Aorta (tissue), 5 donors: ENCODE measurements around the gene ADGRB2. TPM values are rescaled to one million over a fixed set of nuclear protein-coding genes. Genes with fewer than 3 reads are reported as not detected.

Experiments
- ATAC-seq: fragments of 200-7000 bp; cut with Tn5 transposase; one replicate; pipeline ENCODE4 v1.9.1; 2022; ENCODE audit warnings: moderate library complexity; ENCODE audit not compliant: low FRiP score
- DNase-seq, 2 donors: peaks; one replicate each; pipeline ENCODE4 v3.0.0-alpha.2; 2020
- H3K27ac ChIP-seq, 2 donors: one replicate each; pipeline ENCODE4 v1.5.1; 2013; ENCODE audit warnings: low read length in 2 of 2, mild to moderate bottlenecking in 2 of 2, moderate library complexity in 2 of 2, control low read depth in 1 of 2, inconsistent platforms in 1 of 2, low read depth in 1 of 2
- H3K27me3 ChIP-seq, 2 donors: one replicate each; pipeline ENCODE4 v1.6.1; 2013; ENCODE audit warnings: control low read depth in 1 of 2, low read length in 1 of 2, mild to moderate bottlenecking in 1 of 2, moderate library complexity in 1 of 2; ENCODE audit not compliant: insufficient read depth in 2 of 2, control insufficient read depth in 1 of 2
- H3K36me3 ChIP-seq, 2 donors: one replicate each; pipeline ENCODE4 v1.6.1; 2013; ENCODE audit warnings: control low read depth in 1 of 2, low read length in 1 of 2, mild to moderate bottlenecking in 1 of 2; ENCODE audit not compliant: insufficient read depth in 2 of 2, control insufficient read depth in 1 of 2
- H3K4me1 ChIP-seq, 2 donors: one replicate each; pipeline ENCODE4 v1.6.1; 2013; ENCODE audit warnings: low read length in 2 of 2, control low read depth in 1 of 2, mild to moderate bottlenecking in 1 of 2, moderate library complexity in 1 of 2; ENCODE audit not compliant: insufficient read depth in 2 of 2, control insufficient read depth in 1 of 2
- H3K4me3 ChIP-seq, 2 donors: one replicate each; pipeline ENCODE4 v1.5.1; 2013; ENCODE audit warnings: low read length in 2 of 2, control low read depth in 1 of 2, mild to moderate bottlenecking in 1 of 2
- H3K9me3 ChIP-seq: one replicate; pipeline ENCODE4 v1.6.1; 2013; ENCODE audit warnings: mild to moderate bottlenecking, low read length; ENCODE audit not compliant: control insufficient read depth
- WGBS, 2 donors: extraction: QIAGEN DNeasy Blood & Tissue Kit; methylation state at CpG; one replicate each; pipeline ENCODE4 v1.1.7; 2013; 5-methylcytosine and 5-hydroxymethylcytosine counted together
- intact Hi-C, 2 donors: fragments of 100-400 bp; cut with DNase I; formaldehyde crosslinking; loops; one replicate each; pipeline versions ENCODE4 v1.14.2 to v1.15.0; 2022
- polyA plus RNA-seq, 2 donors: library from polyadenylated mRNA; stranded (reverse); fragments of 200-250 nt; gene quantifications; one replicate each; pipeline ENCODE4 v1.2.3, GENCODE V29; 2013
- total RNA-seq, 2 donors: library from RNA; stranded (reverse); fragmentation: NEBNext Ultra II Directional; extraction: Animal tissue kit (Norgen Biotek cat#: 25700); gene quantifications; one replicate each; pipeline ENCODE4 v1.2.1, GENCODE V29; 2021
- donor health status: healthy with polysubstance abuse.
- donor health status: Bipolar disorder and iron deficiency.
- donor health status: DM: no; HTN: no; CAD: no.
- donor health status: DM: no; HTN: no; CAD: no.
- donor health status: DM: yes; HTN: yes; CAD: no.

ADGRB2 gene
- total and polyA plus RNA-seq, 4 donors: 1.8 to 4.6 (median 2.1) TPM

DNA sequence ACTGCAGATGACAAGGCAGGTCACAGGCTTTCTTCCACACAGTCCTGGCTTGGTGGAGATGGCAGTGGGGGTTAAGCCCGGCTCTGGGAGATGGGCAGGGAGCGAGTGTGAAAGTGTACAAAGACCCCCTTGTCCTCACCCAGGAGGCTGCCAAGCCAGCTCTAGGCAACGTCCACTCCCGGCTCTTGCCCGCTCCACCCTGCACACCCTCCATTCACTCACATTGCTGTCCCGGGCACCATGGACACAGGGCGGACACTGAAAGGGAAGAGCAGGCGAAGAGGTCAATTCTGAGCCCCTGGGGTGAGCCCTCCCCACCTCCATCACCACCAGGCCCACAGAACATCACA, 69.2 kb downstream of the ADGRB2 start:
- H3K27me3 ChIP-seq: no peaks in the 10 kb centered on the region
- intact Hi-C loops: no loop called here
- DNase-seq (no peak), ATAC-seq (no peak)
- H3K9me3 ChIP-seq: no peaks in the 10 kb centered on the region
- no peak overlapping the region for H3K4me3 ChIP-seq
- no peaks in the 10 kb centered on the region for H3K4me1 ChIP-seq
- H3K27ac ChIP-seq: no peak overlapping the region
- no peaks in the 10 kb centered on the region for H3K36me3 ChIP-seq
- 94% methylated on average over 8 of the region's 8 CpGs for WGBS, 2 donors

- intact Hi-C loops: no loop called here
- no peaks in the 10 kb centered on the region for H3K36me3 ChIP-seq
- H3K9me3 ChIP-seq: no peaks in the 10 kb centered on the region
- no peak overlapping the region for H3K4me3 ChIP-seq
- DNase-seq (no peak), ATAC-seq (no peak)
- WGBS, 2 donors: 92% methylated on average over 12 of the region's 12 CpGs
- no peaks in the 10 kb centered on the region for H3K4me1 ChIP-seq
- H3K27me3 ChIP-seq: no peaks in the 10 kb centered on the region
- no peak overlapping the region for H3K27ac ChIP-seq
These were observed 69.8 kb downstream of the ADGRB2 start for GRCh38 chr1:31694069-31694963.

DNA sequence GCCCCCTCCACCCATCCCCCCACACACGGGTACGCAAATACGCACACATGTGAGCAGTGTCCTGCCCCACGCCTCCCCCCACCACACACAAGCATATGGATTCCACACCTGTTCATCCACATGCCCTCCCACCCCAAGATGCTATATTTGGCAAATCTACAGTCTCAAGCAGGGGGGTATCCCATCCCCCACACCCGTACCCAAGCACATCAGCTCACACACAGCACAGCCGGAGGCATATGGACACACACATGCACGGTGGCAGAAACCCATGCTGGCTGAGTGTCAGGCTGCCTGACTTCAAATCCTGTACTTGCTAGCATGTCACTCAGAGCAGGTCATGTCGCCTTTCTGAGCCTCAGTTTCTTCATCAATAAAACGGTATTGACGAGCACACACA, 70.9 kb downstream of the ADGRB2 start:
- H3K36me3 ChIP-seq: no peaks in the 10 kb centered on the region

DNA sequence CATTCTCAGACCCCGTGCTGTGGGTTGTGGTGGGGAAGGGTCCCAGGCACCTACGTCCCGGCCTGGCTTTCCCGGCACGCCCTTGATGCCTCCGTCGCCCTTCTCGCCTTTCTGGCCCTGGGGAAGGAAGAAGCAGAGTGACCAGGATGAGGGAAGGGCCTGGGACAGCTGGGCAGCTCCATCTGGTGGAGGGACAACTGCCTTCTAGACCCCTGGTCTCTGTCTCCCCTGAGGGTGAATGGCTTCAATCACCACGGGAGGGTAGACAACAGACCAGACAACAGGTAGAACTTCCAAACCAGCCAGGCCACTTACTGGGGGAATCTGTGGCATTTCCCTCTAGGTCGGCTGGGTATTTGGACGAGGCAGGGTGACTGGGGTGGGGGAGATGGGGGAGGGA, 72.2 kb downstream of the ADGRB2 start:
- DNase-seq (no peak), ATAC-seq (no peak)
- H3K9me3 ChIP-seq: no peaks in the 10 kb centered on the region
- no peaks in the 10 kb centered on the region for H3K36me3 ChIP-seq
- intact Hi-C loops: no loop called here
- H3K27me3 ChIP-seq: no peaks in the 10 kb centered on the region
- no peak overlapping the region for H3K27ac ChIP-seq
- H3K4me3 ChIP-seq: no peak overlapping the region
- WGBS, 2 donors: 92 to 93% methylated on average over 11 of the region's 11 CpGs
- H3K4me1 ChIP-seq: no peaks in the 10 kb centered on the region

More for the DNA sequence above, 70.9 kb downstream of the ADGRB2 start:
- DNase-seq: no peak
- no peaks in the 10 kb centered on the region for H3K27me3 ChIP-seq
- no peak for ATAC-seq
- H3K4me3 ChIP-seq: no peak overlapping the region
- H3K4me1 ChIP-seq: no peaks in the 10 kb centered on the region
- no peak overlapping the region for H3K27ac ChIP-seq
- WGBS, 2 donors: 88 to 90% methylated on average over 10 of the region's 10 CpGs
- intact Hi-C loops: no loop called here
- no peaks in the 10 kb centered on the region for H3K9me3 ChIP-seq

GRCh38 chr1:31691446-31691845, 72.7 kb downstream of the ADGRB2 start:
- Histone ChIP-seq H3K27me3 (no peaks in the 10 kb centered on the region), H3K27ac (no peak overlapping the region), H3K4me1 (no peaks in the 10 kb centered on the region), H3K36me3 (no peaks in the 10 kb centered on the region), H3K4me3 (no peak overlapping the region), H3K9me3 (no peaks in the 10 kb centered on the region)
- DNase-seq: no peak
- no peak for ATAC-seq
- intact Hi-C loops: no loop called here
- 93 to 94% methylated on average over 3 to 4 of the region's 4 CpGs for WGBS, 2 donors

DNA sequence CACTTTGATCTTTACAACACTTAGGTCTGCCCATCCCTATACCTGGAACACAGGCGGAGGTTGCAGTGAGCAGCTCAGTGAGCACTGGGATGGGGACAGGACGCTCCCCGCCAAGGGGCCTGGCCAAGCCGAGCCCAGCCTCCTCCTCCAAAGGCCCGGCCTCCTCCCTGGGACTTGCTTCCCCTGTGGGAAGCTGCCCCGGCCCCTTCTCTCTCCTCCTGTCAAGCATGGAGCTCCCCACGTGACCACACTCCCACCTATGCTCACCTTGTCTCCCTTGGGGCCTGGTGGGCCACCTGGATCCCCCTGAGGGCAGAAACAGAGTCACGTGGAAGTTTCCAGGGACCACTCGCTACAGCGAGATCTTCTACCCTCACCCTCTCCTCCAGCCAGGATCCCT, 73.2 kb downstream of the ADGRB2 start:
- intact Hi-C loops: no loop called here
- Histone ChIP-seq H3K36me3 (no peaks in the 10 kb centered on the region), H3K27ac (no peak overlapping the region), H3K4me3 (no peak overlapping the region), H3K4me1 (no peaks in the 10 kb centered on the region), H3K27me3 (no peaks in the 10 kb centered on the region), H3K9me3 (no peaks in the 10 kb centered on the region)
- DNase-seq (no peak), ATAC-seq (no peak)
- 92 to 94% methylated on average over 10 of the region's 10 CpGs for WGBS, 2 donors

DNA sequence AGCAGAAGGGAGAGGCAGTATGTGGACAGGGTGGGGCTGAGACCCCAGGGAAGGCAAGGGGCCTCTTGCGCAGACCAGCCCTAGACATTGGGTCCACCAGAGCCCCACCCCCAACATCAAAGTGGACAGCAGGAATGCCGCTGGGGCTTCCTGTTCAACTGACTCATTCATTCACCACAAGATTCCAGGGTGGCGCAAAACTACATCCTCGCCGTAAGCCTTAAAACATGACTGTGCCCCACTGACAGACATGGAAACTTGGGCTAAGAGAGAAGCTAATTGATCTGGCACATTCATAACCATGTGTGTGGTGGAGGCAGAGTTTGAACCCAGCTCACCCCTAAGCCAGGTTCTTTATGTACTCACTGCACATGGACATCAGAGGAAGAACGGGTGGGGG, 74.3 kb downstream of the ADGRB2 start:
- H3K4me1 ChIP-seq: no peaks in the 10 kb centered on the region
- WGBS, 2 donors: 93 to 97% methylated on average over 6 of the region's 6 CpGs
- H3K4me3 ChIP-seq: no peak overlapping the region
- no peaks in the 10 kb centered on the region for H3K36me3 ChIP-seq
- H3K27ac ChIP-seq: no peak overlapping the region
- no peaks in the 10 kb centered on the region for H3K9me3 ChIP-seq
- DNase-seq (no peak), ATAC-seq (no peak)
- no peaks in the 10 kb centered on the region for H3K27me3 ChIP-seq
- intact Hi-C loops: no loop called here

GRCh38 chr1:31689379-31689778, 74.8 kb downstream of the ADGRB2 start:
- H3K27ac ChIP-seq: no peak overlapping the region
- intact Hi-C loops: no loop called here
- H3K27me3 ChIP-seq: no peaks in the 10 kb centered on the region
- no peaks in the 10 kb centered on the region for H3K36me3 ChIP-seq
- no peaks in the 10 kb centered on the region for H3K9me3 ChIP-seq
- no peaks in the 10 kb centered on the region for H3K4me1 ChIP-seq
- 87 to 88% methylated on average over 2 of the region's 2 CpGs for WGBS, 2 donors
- no peak for ATAC-seq
- H3K4me3 ChIP-seq: no peak overlapping the region
- DNase-seq: no peak

DNA sequence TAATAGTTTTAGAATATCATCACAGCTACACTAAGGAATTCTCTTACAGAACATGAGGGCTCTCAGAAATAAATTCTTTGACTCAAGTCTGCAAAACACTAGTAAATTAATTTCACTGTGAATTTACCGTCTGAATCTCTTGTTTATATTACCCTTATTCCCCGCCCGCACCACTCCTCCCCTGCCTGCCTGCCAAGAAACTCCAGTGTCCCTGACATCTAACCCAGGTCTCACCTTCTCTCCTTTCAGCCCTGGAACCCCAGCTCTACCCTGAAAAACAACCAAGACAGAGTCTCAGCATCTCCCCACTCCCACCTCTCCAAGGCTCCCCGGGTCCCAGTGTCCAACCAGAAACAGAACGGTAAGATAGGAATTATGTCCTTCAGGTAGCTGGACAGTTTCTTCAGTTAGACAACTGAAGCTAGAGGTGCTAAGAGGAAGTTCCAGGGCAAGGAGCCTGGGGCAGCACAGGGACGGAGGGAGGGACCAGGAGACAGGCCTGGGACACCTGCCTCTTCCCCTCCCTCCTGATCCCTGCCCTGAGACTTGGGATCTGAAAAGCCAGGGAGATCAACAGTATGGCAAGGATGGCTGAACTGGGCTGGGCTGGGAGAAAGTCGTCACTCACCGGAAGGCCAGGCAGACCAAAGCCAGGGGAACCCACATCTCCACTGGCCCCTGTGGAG, 75.8 kb downstream of the ADGRB2 start:
- no peak for ATAC-seq

More for the DNA sequence above, 75.8 kb downstream of the ADGRB2 start:
- Histone ChIP-seq H3K27me3 (no peaks in the 10 kb centered on the region), H3K4me1 (no peaks in the 10 kb centered on the region), H3K4me3 (no peak overlapping the region), H3K27ac (no peak overlapping the region), H3K9me3 (no peaks in the 10 kb centered on the region), H3K36me3 (no peaks in the 10 kb centered on the region)
- 84 to 86% methylated on average over 8 of the region's 8 CpGs for WGBS, 2 donors
- no peak for DNase-seq
- intact Hi-C loops: no loop called here
